GM12878 (cell line): ENCODE data around the gene SLC25A29. TPM values are rescaled to one million over a fixed set of nuclear protein-coding genes. Genes with fewer than 3 reads are reported as not detected.

Experiments used
- ATF7 ChIP-seq: fragments of 450-650 bp; IDR thresholded peaks from 2 replicates; pipeline ENCODE4 v1.6.1; 2016; ENCODE audit warnings: low read depth, mild to moderate bottlenecking
- BHLHE40 ChIP-seq, 2 experiments: fragments of 450-650 bp in 1 of 2; IDR thresholded peaks; 2 replicates each; pipeline ENCODE4 v1.6.1; 2011 to 2017; ENCODE audit warnings: low read depth in 2 of 2, borderline replicate concordance in 1 of 2, improper control_type of control experiment in 1 of 2, low read length in 1 of 2, mild to moderate bottlenecking in 1 of 2
- CBFB ChIP-seq: IDR thresholded peaks from 2 replicates; pipeline ENCODE4 v1.6.1; 2016; ENCODE audit warnings: antibody characterized with exemption, low read depth
- CHD1 ChIP-seq: IDR thresholded peaks from 2 replicates; pipeline ENCODE4 v1.6.1; 2012; ENCODE audit warnings: low read depth, low read length, improper control_type of control experiment
- CHD2 ChIP-seq: IDR thresholded peaks from 2 replicates; pipeline ENCODE4 v1.6.1; 2011; ENCODE audit warnings: low read depth, low read length, improper control_type of control experiment, borderline replicate concordance
- DPF2 ChIP-seq: fragments of 450-650 bp; IDR thresholded peaks from 2 replicates; pipeline ENCODE4 v1.6.1; 2017; ENCODE audit warnings: mild to moderate bottlenecking
- ESRRA ChIP-seq: IDR thresholded peaks from 2 replicates; pipeline ENCODE4 v1.6.1; 2012; ENCODE audit warnings: mild to moderate bottlenecking, low read length, improper control_type of control experiment
- FOXM1 ChIP-seq: IDR thresholded peaks from 2 replicates; pipeline ENCODE4 v1.6.1; 2012; ENCODE audit warnings: low read depth, mild to moderate bottlenecking, inconsistent platforms, low read length, moderate library complexity
- GATAD2B ChIP-seq: fragments of 450-650 bp; conservative IDR thresholded peaks from 2 replicates; pipeline ENCODE4 v1.6.1; 2017; ENCODE audit warnings: low read depth, mild to moderate bottlenecking, moderate library complexity
- IKZF2 ChIP-seq, 2 experiments: fragments of 450-650 bp; IDR thresholded peaks; 2 replicates each; pipeline ENCODE4 v1.6.1; 2017; ENCODE audit warnings: mild to moderate bottlenecking in 2 of 2, moderate library complexity in 2 of 2
- MXI1 ChIP-seq: fragments of 150-350 bp; IDR thresholded peaks from 2 replicates; pipeline ENCODE4 v1.6.1; 2011; ENCODE audit warnings: low read depth, mild to moderate bottlenecking, inconsistent platforms, low read length, improper control_type of control experiment
- POLR2A ChIP-seq: IDR thresholded peaks from 2 replicates; pipeline ENCODE4 v1.6.1; 2011; ENCODE audit warnings: low read depth, mild to moderate bottlenecking, low read length
- POLR2AphosphoS5 ChIP-seq: IDR thresholded peaks from 2 replicates; pipeline ENCODE4 v1.6.1; 2011; ENCODE audit warnings: mild to moderate bottlenecking, low read length, inconsistent platforms
- SIN3A ChIP-seq: IDR thresholded peaks from 2 replicates; pipeline ENCODE4 v1.6.1; 2012; ENCODE audit warnings: low read depth, low read length, improper control_type of control experiment
- TAF1 ChIP-seq: IDR thresholded peaks from 2 replicates; pipeline ENCODE4 v1.6.1; 2011; ENCODE audit warnings: mild to moderate bottlenecking, low read depth, low read length, borderline replicate concordance
- YY1 ChIP-seq: IDR thresholded peaks from 2 replicates; pipeline ENCODE4 v1.6.1; 2011; ENCODE audit warnings: low read depth, mild to moderate bottlenecking, low read length
- polyA plus RNA-seq, 11 experiments: library from polyadenylated mRNA; depleted of rRNA in 4 of 11; unstranded in 6 of 11; stranded (reverse) in 5 of 11; fragments of >200 nt; fragmentation: Nextera tagmentation in 4 of 11; fragmentation: Illumina TruSeq in 1 of 11; extraction: Ambion mirVana in 4 of 11; extraction: Trizol in 1 of 11; gene quantifications; 1 replicate in 1 of 11; 2 replicates in 10 of 11; pipeline versions ENCODE4 v1.2.1 to v1.2.3, GENCODE V29; 2011 to 2016; ENCODE audit warnings: inconsistent platforms in 2 of 11, missing spikeins in 2 of 11, low read depth in 1 of 11
- total RNA-seq, 4 experiments: library from RNA; depleted of rRNA in 3 of 4; stranded (reverse); fragments of >200 nt in 3 of 4; fragmentation: Illumina TruSeq in 1 of 4; extraction: Trizol in 1 of 4; gene quantifications; 2 replicates each; pipeline versions ENCODE4 v1.2.1 to v1.2.3, GENCODE V29; 2013 to 2021
- TF ChIP-seq, protein P1 (sequence below): fragments of 450-650 bp; IDR thresholded peaks from 2 replicates; pipeline ENCODE4 v1.6.1; 2016; ENCODE audit warnings: mild to moderate bottlenecking, moderate library complexity, borderline replicate concordance
- TF ChIP-seq, protein P2 (sequence below): IDR thresholded peaks from 2 replicates; pipeline ENCODE4 v1.6.1; 2012; ENCODE audit warnings: low read depth, low read length, improper control_type of control experiment
- TF ChIP-seq, protein P3 (sequence below): fragments of 450-650 bp; IDR thresholded peaks from 2 replicates; pipeline ENCODE4 v1.6.1; 2017; ENCODE audit warnings: borderline replicate concordance
- TF ChIP-seq, protein P4 (sequence below): fragments of 450-650 bp; conservative IDR thresholded peaks from 2 replicates; pipeline ENCODE4 v1.6.1; 2017; ENCODE audit warnings: mild to moderate bottlenecking, moderate library complexity
- TF ChIP-seq, protein P5 (sequence below): IDR thresholded peaks from 2 replicates; pipeline ENCODE4 v1.6.1; 2011; ENCODE audit warnings: borderline replicate concordance, low read depth, mild to moderate bottlenecking, moderate library complexity, mixed read lengths, low read length; ENCODE audit not compliant: insufficient read depth; ENCODE audit errors: extremely low read length

The SLC25A29 gene
- total and polyA plus RNA-seq, 10 of the 15 experiments (the other 5 are each of a cell fraction or from before 2014, with no cell fraction given): 0.42 to 13.3 (median 4.0) TPM; not detected in 1

DNA sequence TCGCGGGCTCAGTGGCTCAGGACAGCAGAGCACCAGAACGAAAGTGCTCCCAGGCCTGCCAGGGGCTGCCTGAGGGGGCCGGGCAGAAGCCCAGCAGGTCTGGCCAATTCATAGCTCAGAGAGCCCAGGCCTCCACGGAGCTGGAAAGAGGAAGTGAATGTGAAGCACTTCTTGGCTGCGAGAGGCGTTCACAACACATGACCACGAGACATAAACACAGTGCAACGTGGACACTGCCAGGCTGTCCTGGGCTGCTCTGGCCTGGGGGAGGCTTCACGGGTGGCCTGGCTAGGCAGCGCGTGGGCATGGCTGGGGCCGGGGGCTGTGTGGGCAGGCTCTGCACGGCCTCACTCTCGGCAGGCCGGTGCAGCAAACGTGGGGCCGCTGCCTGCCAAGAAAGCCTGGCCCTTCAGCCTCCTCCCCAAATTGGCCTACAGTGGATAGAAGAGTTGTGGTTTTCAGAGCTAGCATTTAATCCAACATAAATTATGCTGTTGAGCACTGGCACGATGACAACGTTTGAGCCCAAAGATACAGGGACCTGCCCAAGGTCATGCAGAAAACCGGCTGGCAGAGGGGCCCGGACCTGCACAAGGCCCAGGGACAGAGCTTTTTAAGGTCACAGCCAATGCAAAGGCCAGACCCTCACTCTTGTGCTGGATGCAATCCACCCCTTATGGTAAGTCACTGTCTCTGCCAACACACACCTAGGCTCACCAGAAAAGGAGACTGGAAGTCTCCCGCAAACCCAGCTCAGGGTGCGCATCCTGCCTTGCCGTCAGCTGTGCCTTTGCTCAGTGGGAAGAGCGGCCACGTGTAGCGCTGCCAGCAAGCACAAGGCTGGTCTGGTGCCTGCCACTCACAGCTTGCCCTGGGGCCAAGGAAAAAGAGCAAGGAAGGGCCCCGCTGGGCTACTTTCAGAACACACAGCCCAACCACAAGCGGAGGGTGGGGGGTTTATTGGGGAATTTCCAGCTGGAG lies 8.6 kb downstream of the SLC25A29 start (continued):
- TF ChIP-seq, protein P1, sequence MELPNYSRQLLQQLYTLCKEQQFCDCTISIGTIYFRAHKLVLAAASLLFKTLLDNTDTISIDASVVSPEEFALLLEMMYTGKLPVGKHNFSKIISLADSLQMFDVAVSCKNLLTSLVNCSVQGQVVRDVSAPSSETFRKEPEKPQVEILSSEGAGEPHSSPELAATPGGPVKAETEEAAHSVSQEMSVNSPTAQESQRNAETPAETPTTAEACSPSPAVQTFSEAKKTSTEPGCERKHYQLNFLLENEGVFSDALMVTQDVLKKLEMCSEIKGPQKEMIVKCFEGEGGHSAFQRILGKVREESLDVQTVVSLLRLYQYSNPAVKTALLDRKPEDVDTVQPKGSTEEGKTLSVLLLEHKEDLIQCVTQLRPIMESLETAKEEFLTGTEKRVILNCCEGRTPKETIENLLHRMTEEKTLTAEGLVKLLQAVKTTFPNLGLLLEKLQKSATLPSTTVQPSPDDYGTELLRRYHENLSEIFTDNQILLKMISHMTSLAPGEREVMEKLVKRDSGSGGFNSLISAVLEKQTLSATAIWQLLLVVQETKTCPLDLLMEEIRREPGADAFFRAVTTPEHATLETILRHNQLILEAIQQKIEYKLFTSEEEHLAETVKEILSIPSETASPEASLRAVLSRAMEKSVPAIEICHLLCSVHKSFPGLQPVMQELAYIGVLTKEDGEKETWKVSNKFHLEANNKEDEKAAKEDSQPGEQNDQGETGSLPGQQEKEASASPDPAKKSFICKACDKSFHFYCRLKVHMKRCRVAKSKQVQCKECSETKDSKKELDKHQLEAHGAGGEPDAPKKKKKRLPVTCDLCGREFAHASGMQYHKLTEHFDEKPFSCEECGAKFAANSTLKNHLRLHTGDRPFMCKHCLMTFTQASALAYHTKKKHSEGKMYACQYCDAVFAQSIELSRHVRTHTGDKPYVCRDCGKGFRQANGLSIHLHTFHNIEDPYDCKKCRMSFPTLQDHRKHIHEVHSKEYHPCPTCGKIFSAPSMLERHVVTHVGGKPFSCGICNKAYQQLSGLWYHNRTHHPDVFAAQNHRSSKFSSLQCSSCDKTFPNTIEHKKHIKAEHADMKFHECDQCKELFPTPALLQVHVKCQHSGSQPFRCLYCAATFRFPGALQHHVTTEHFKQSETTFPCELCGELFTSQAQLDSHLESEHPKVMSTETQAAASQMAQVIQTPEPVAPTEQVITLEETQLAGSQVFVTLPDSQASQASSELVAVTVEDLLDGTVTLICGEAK: no peak
- TF ChIP-seq POLR2AphosphoS5: no peak
- TF ChIP-seq CHD2: peak; percentile 47; the same call in 1 of the 2 replicates
- peak; percentile 79; the same call in 1 of the 2 replicates for TF ChIP-seq SIN3A
- TF ChIP-seq, protein P2, sequence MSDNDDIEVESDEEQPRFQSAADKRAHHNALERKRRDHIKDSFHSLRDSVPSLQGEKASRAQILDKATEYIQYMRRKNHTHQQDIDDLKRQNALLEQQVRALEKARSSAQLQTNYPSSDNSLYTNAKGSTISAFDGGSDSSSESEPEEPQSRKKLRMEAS: peak; percentile 86
- TF ChIP-seq CBFB: no peak
- TF ChIP-seq MXI1: peak; percentile 77
- TF ChIP-seq, protein P3, sequence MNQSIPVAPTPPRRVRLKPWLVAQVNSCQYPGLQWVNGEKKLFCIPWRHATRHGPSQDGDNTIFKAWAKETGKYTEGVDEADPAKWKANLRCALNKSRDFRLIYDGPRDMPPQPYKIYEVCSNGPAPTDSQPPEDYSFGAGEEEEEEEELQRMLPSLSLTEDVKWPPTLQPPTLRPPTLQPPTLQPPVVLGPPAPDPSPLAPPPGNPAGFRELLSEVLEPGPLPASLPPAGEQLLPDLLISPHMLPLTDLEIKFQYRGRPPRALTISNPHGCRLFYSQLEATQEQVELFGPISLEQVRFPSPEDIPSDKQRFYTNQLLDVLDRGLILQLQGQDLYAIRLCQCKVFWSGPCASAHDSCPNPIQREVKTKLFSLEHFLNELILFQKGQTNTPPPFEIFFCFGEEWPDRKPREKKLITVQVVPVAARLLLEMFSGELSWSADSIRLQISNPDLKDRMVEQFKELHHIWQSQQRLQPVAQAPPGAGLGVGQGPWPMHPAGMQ: no peak
- TF ChIP-seq GATAD2B: peak; percentile 58; the same call in 1 of the 2 replicates
- TF ChIP-seq FOXM1: no peak
- no peak for TF ChIP-seq ATF7
- no peak for TF ChIP-seq ESRRA
- peak; percentile 26 to 42; a peak in 1 of 4 replicates for TF ChIP-seq BHLHE40 (IDR thresholded peaks at IDR 0.05; ENCODE audit: borderline replicate concordance in 1 of 2, low read depth in 2 of 2, low read length in 1 of 2)
- TF ChIP-seq, protein P4, sequence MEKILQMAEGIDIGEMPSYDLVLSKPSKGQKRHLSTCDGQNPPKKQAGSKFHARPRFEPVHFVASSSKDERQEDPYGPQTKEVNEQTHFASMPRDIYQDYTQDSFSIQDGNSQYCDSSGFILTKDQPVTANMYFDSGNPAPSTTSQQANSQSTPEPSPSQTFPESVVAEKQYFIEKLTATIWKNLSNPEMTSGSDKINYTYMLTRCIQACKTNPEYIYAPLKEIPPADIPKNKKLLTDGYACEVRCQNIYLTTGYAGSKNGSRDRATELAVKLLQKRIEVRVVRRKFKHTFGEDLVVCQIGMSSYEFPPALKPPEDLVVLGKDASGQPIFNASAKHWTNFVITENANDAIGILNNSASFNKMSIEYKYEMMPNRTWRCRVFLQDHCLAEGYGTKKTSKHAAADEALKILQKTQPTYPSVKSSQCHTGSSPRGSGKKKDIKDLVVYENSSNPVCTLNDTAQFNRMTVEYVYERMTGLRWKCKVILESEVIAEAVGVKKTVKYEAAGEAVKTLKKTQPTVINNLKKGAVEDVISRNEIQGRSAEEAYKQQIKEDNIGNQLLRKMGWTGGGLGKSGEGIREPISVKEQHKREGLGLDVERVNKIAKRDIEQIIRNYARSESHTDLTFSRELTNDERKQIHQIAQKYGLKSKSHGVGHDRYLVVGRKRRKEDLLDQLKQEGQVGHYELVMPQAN: 0 out of 2 replicates have a peak, but pooled peaks have one; percentile 51
- TF ChIP-seq YY1: no peak
- no peak for TF ChIP-seq TAF1
- peak; percentile 56 for TF ChIP-seq DPF2
- no peak for TF ChIP-seq CHD1
- no peak; a peak in 1 of 4 replicates for TF ChIP-seq IKZF2 (IDR thresholded peaks at IDR 0.05)
- TF ChIP-seq POLR2A: 0 out of 2 replicates have a peak, but pooled peaks have one; percentile 19
- TF ChIP-seq, protein P5, sequence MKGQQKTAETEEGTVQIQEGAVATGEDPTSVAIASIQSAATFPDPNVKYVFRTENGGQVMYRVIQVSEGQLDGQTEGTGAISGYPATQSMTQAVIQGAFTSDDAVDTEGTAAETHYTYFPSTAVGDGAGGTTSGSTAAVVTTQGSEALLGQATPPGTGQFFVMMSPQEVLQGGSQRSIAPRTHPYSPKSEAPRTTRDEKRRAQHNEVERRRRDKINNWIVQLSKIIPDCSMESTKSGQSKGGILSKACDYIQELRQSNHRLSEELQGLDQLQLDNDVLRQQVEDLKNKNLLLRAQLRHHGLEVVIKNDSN: peak; percentile 53
